ENCODE measurements around the gene ATP8A2.

The ATP8A2 gene

GRCh38 chr13:25633093-25633492, 261.3 kb downstream of the ATP8A2 start:
- no peak for DNase-seq

- DNase-seq: no peak
Measured at GRCh38 chr13:25645681-25646080, 273.9 kb downstream of the ATP8A2 start.

GRCh38 chr13:25649001-25649633, 277.3 kb downstream of the ATP8A2 start:
- no peak for DNase-seq

- DNase-seq: no peak
Measured at GRCh38 chr13:25652764-25653163, 281.0 kb downstream of the ATP8A2 start.

GRCh38 chr13:25654322-25654721, 282.5 kb downstream of the ATP8A2 start:
- no peak for DNase-seq

GRCh38 chr13:25657157-25657556, 285.4 kb downstream of the ATP8A2 start:
- no peak for DNase-seq

GRCh38 chr13:25659091-25659795, 287.5 kb downstream of the ATP8A2 start:
- no peak for DNase-seq

GRCh38 chr13:25660996-25661395, 289.2 kb downstream of the ATP8A2 start:
- DNase-seq: no peak

- no peak for DNase-seq
Measured at GRCh38 chr13:25662516-25662915, 290.7 kb downstream of the ATP8A2 start.

GRCh38 chr13:25668345-25668744, 296.6 kb downstream of the ATP8A2 start:
- no peak for DNase-seq

GRCh38 chr13:25673711-25674110, 301.9 kb downstream of the ATP8A2 start:
- no peak for DNase-seq

GRCh38 chr13:25674371-25674770, 302.6 kb downstream of the ATP8A2 start:
- no peak for DNase-seq

GRCh38 chr13:25675060-25675459, 303.3 kb downstream of the ATP8A2 start:
- no peak for DNase-seq

GRCh38 chr13:25677956-25678355, 306.2 kb downstream of the ATP8A2 start:
- no peak for DNase-seq

- no peak for DNase-seq
Measured at GRCh38 chr13:25678398-25678797, 306.6 kb downstream of the ATP8A2 start.

GRCh38 chr13:25679159-25679558, 307.4 kb downstream of the ATP8A2 start:
- DNase-seq: no peak

- no peak for DNase-seq
Measured at GRCh38 chr13:25679936-25680335, 308.2 kb downstream of the ATP8A2 start.

GRCh38 chr13:25682276-25682675, 310.5 kb downstream of the ATP8A2 start:
- no peak for DNase-seq

GRCh38 chr13:25683056-25683455, 311.3 kb downstream of the ATP8A2 start:
- DNase-seq: no peak

- DNase-seq: no peak
Measured at GRCh38 chr13:25683662-25684370, 312.0 kb downstream of the ATP8A2 start.

- no peak for DNase-seq
Measured at GRCh38 chr13:25684491-25684890, 312.7 kb downstream of the ATP8A2 start.

GRCh38 chr13:25686831-25687470, 315.2 kb downstream of the ATP8A2 start:
- no peak for DNase-seq
